ENCODE measurements around the gene ADAMTSL5. TPM values are rescaled to one million over a fixed set of nuclear protein-coding genes. Genes with fewer than 3 reads are reported as not detected.

The ADAMTSL5 gene
- polyA plus RNA-seq, 3 donors: 0.09 TPM; not detected in 2

DNA sequence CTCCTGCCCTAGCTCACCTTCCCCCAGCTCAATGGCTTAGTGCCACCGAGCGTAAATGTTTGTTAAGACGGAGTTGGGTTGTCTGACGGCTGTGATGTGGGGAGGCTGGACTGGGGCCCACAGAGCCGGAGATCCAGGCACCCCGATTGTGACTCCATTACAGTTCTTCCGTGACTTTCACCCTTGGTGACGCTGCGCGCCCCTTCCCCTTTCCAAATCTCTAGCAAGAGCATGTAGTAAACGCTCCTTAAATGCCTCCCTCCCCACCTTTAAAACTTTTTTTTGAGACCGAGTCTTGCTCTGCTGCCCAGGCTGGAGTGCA is 21.0 kb downstream of the ADAMTSL5 start:
- Histone ChIP-seq H3K79me2 (ENCODE audit: insufficient read depth, low read length) (no peaks in the 10 kb centered on the region), H3K36me3 (replicated peaks in 1 of 2; ENCODE audit: control insufficient read depth in 1 of 2, insufficient read depth in 2 of 2, low read length in 2 of 2) (no peaks in the 10 kb centered on the region), H3K27me3 (ENCODE audit: control insufficient read depth in 2 of 2, insufficient read depth in 2 of 2, low read length in 2 of 2) (peaks cover 0 to 21% of the 10 kb centered on the region in 2 donors), H3K27ac (ENCODE audit: low read depth in 1 of 2, low read length in 2 of 2) (no peak overlapping the region), H3K4me2 (replicated peaks; ENCODE audit: extremely low read depth, low read length, poor library complexity, severe bottlenecking) (peak overlapping the region; percentile 94), H3K4me3 (replicated peaks in 1 of 3; ENCODE audit: low read depth in 2 of 3, low read length in 3 of 3) (peak overlapping the region in 1 of 3 experiments; percentile 81), H4K20me1 (ENCODE audit: insufficient read depth, low read length) (no peaks in the 10 kb centered on the region), H3K9ac (ENCODE audit: insufficient read depth, low read length, poor library complexity, severe bottlenecking) (no peak overlapping the region), H2AFZ (ENCODE audit: insufficient read depth, low read depth, low read length, poor library complexity, severe bottlenecking) (peak overlapping the region; percentile 79), H3K9me3 (replicated peaks in 1 of 2; ENCODE audit: control insufficient read depth in 1 of 2, insufficient read depth in 1 of 2, low read length in 2 of 2) (no peaks in the 10 kb centered on the region), H3K4me1 (ENCODE audit: control insufficient read depth in 1 of 2, insufficient read depth in 2 of 2, low read length in 2 of 2) (peaks cover 18 to 35% of the 10 kb centered on the region in 2 donors)
- DNase-seq: no peak
- peaks cover 0 to 6% (median 0%) of the 10 kb centered on the region in 7 donors for H3K9me3 Mint-ChIP-seq
- no peaks in the 10 kb centered on the region for H3K36me3 Mint-ChIP-seq
- H3K4me3 Mint-ChIP-seq: peak overlapping the region; percentile 62 to 84
- peaks cover 13 to 30% (median 29%) of the 10 kb centered on the region in 3 donors for H3K27me3 Mint-ChIP-seq (ENCODE audit: low read depth in 3 of 3)
- peaks cover 20% of the 10 kb centered on the region for H3K4me1 Mint-ChIP-seq
- H3K27ac Mint-ChIP-seq: peak overlapping the region in 4 of 7 donors; percentile 18 to 71 (median 40)
- TF ChIP-seq, protein P1, sequence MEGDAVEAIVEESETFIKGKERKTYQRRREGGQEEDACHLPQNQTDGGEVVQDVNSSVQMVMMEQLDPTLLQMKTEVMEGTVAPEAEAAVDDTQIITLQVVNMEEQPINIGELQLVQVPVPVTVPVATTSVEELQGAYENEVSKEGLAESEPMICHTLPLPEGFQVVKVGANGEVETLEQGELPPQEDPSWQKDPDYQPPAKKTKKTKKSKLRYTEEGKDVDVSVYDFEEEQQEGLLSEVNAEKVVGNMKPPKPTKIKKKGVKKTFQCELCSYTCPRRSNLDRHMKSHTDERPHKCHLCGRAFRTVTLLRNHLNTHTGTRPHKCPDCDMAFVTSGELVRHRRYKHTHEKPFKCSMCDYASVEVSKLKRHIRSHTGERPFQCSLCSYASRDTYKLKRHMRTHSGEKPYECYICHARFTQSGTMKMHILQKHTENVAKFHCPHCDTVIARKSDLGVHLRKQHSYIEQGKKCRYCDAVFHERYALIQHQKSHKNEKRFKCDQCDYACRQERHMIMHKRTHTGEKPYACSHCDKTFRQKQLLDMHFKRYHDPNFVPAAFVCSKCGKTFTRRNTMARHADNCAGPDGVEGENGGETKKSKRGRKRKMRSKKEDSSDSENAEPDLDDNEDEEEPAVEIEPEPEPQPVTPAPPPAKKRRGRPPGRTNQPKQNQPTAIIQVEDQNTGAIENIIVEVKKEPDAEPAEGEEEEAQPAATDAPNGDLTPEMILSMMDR (IDR thresholded peaks at IDR 0.05): no peak
- 82% methylated on average over 9 of the region's 12 CpGs for WGBS (ENCODE audit: insufficient coverage)
- intact Hi-C loops (cut with micrococcal nuclease): loop anchor here in 1 of 2 donors (5.0 kb wide), 1 partner anchor 75 kb away; the partner anchor contains the start of gene MEX3D

DNA sequence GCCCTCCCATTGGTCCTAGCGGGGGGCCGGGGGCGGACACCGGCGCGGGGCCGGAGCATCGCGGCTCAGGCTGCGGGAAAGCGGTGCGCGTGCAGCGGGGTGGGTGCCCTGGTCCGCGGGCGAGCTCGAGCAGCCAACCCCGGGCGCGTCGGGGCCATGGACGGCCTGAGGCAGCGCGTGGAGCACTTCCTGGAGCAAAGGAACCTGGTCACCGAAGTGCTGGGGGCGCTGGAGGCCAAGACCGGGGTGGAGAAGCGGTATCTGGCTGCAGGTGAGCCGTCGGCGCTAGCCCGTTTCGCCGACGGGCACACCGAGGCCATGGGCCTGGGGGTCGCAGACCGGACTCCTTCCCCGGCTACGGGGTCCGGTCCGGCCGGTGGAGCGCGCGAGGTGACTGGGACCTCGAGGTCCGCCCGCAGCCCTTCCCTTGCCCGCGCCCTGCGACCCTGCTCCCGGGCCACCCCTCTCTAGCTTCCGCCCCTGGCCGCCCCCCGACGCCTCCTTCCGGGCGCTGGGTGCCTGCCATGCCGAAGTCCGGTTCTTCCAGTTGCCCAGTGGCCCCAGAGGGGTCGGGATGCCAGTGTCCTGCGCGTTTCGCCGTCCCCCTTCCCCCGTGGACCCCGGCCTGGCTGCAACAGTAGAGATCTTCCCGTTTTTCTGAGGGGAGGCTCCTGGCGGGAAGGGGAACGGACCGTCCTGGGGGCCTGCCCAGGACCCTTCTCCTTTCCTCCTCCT is 21.5 kb downstream of the ADAMTSL5 start, which contains the start of gene REEP6:
TSS of gene REEP6 (plus strand) at position 68 of the 735 bp plus-strand sequence. CDS start at position 157, 89 bp downstream.
- no peaks in the 10 kb centered on the region for H3K79me2 ChIP-seq (ENCODE audit: insufficient read depth, low read length)

More for the DNA sequence above, 21.5 kb downstream of the ADAMTSL5 start, which contains the start of gene REEP6:
- peak within 1 kb of the TSS; percentile 91 for H2AFZ ChIP-seq (ENCODE audit: insufficient read depth, low read depth, low read length, poor library complexity, severe bottlenecking)
- DNase-seq: no peak
- Mint-ChIP-seq H3K4me3 (peak within 1 kb of the TSS; percentile 86 to 93), H3K36me3 (no peaks in the 10 kb centered on the region), H3K27me3 (ENCODE audit: low read depth in 3 of 3) (peaks cover 9 to 30% (median 29%) of the 10 kb centered on the region in 3 donors), H3K27ac (peak within 1 kb of the TSS; percentile 79 to 96 (median 92)), H3K4me1 (peaks cover 20% of the 10 kb centered on the region), H3K9me3 (peaks cover 0 to 6% (median 0%) of the 10 kb centered on the region in 7 donors)
- H4K20me1 ChIP-seq (ENCODE audit: insufficient read depth, low read length): no peaks in the 10 kb centered on the region
- H3K9me3 ChIP-seq (replicated peaks in 1 of 2; ENCODE audit: control insufficient read depth in 1 of 2, insufficient read depth in 1 of 2, low read length in 2 of 2): no peaks in the 10 kb centered on the region
- no peaks in the 10 kb centered on the region for H3K36me3 ChIP-seq (replicated peaks in 1 of 2; ENCODE audit: control insufficient read depth in 1 of 2, insufficient read depth in 2 of 2, low read length in 2 of 2)
- peaks cover 0 to 21% of the 10 kb centered on the region in 2 donors for H3K27me3 ChIP-seq (ENCODE audit: control insufficient read depth in 2 of 2, insufficient read depth in 2 of 2, low read length in 2 of 2)
- peak within 1 kb of the TSS; percentile 94 for H3K4me2 ChIP-seq (replicated peaks; ENCODE audit: extremely low read depth, low read length, poor library complexity, severe bottlenecking)
- peaks cover 18 to 35% of the 10 kb centered on the region in 2 donors for H3K4me1 ChIP-seq (ENCODE audit: control insufficient read depth in 1 of 2, insufficient read depth in 2 of 2, low read length in 2 of 2)
- intact Hi-C loops (cut with micrococcal nuclease): loop anchor here in 1 of 2 donors (5.0 kb wide), 1 partner anchor 76 kb away; the partner anchor contains the start of gene MEX3D
- peak within 1 kb of the TSS; percentile 36 to 81 (median 54) for H3K4me3 ChIP-seq (replicated peaks in 1 of 3; ENCODE audit: low read depth in 2 of 3, low read length in 3 of 3)
- 2% methylated on average over 68 of the region's 73 CpGs for WGBS (ENCODE audit: insufficient coverage)
- TF ChIP-seq, protein P1 (IDR thresholded peaks at IDR 0.05): no peak
- H3K9ac ChIP-seq (ENCODE audit: insufficient read depth, low read length, poor library complexity, severe bottlenecking): peak within 1 kb of the TSS; percentile 56
- peak within 1 kb of the TSS in 1 of 2 donors; percentile 17 for H3K27ac ChIP-seq (ENCODE audit: low read depth in 1 of 2, low read length in 2 of 2)

Measured in CD14-positive monocyte (primary cell).